ENCODE results near the gene NME8.

NME8 gene

GRCh38 chr7:37916673-37917660 lies 68.6 kb downstream of the NME8 start, which contains the start of gene SFRP4:
Gene SFRP4, minus strand, starts transcription at chr7:37916817. Its CDS starts 280 bp downstream, at chr7:37916537.
- H3K27ac ChIP-seq = no peak within 1 kb of the TSS
- TF ChIP-seq ZFX (IDR thresholded peaks at IDR 0.05) (no peak), CTCF (conservative IDR thresholded peaks at IDR 0.05) (peak; percentile 88)

- no peak overlapping the region for H3K27ac ChIP-seq
- no peak for TF ChIP-seq ZFX (IDR thresholded peaks at IDR 0.05)
- TF ChIP-seq CTCF (conservative IDR thresholded peaks at IDR 0.05) = no peak; the same call in none of the 2 replicates
These were observed 70.1 kb downstream of the NME8 start for GRCh38 chr7:37918526-37918925.

- peak within 1 kb of the TSS; percentile 71 for H3K27ac ChIP-seq
These were observed 72.0 kb downstream of the NME8 start, which contains the start of gene EPDR1 for GRCh38 chr7:37920305-37920848. Gene EPDR1, plus strand, starts transcription at chr7:37920640. Its CDS starts 300 bp downstream, at chr7:37920940.

GRCh38 chr7:37920849-37921805 lies 72.7 kb downstream of the NME8 start:
- peak overlapping the region; percentile 71 for H3K27ac ChIP-seq

More at GRCh38 chr7:37920305-37920848, 72.0 kb downstream of the NME8 start, which contains the start of gene EPDR1:
- TF ChIP-seq ZFX (IDR thresholded peaks at IDR 0.05) (no peak), CTCF (conservative IDR thresholded peaks at IDR 0.05) (peak; percentile 30)

GRCh38 chr7:37921876-37922275 lies 73.5 kb downstream of the NME8 start:
- no peak overlapping the region for H3K27ac ChIP-seq
- TF ChIP-seq CTCF (conservative IDR thresholded peaks at IDR 0.05) = no peak
- no peak for TF ChIP-seq ZFX (IDR thresholded peaks at IDR 0.05)

More at GRCh38 chr7:37920849-37921805, 72.7 kb downstream of the NME8 start:
- TF ChIP-seq ZFX (IDR thresholded peaks at IDR 0.05) = peak; percentile 61
- TF ChIP-seq CTCF (conservative IDR thresholded peaks at IDR 0.05) = peak; percentile 14; the same call in 1 of the 2 replicates

- H3K27ac ChIP-seq = no peak overlapping the region
- TF ChIP-seq ZFX (IDR thresholded peaks at IDR 0.05) (no peak), CTCF (conservative IDR thresholded peaks at IDR 0.05) (no peak)
These were observed 75.6 kb downstream of the NME8 start for GRCh38 chr7:37923996-37924395.
